HUDEP-2 (cell line): ENCODE data around the gene GALNT6.

Experiments used
- DNase-seq, 76 experiments: peaks; one replicate each; lab custom pipeline; 2025; ENCODE audit not compliant: unreplicated experiment in 76 of 76; lab: John Stamatoyannopoulos, UW

Gene GALNT6

GRCh38 chr12:51406859-51407258 is 15.7 kb upstream of the GALNT6 start:
- no peak for DNase-seq

- no peak for DNase-seq
Measured at GRCh38 chr12:51406290-51406689, 15.1 kb upstream of the GALNT6 start.

- DNase-seq: no peak
Measured at GRCh38 chr12:51405801-51406207, 14.6 kb upstream of the GALNT6 start.

- DNase-seq: no peak
Measured at GRCh38 chr12:51404627-51405026, 13.4 kb upstream of the GALNT6 start.

- no peak for DNase-seq
Measured at GRCh38 chr12:51403681-51404136, 12.5 kb upstream of the GALNT6 start.

- no peak for DNase-seq
Measured at GRCh38 chr12:51403159-51403558, 12.0 kb upstream of the GALNT6 start.

GRCh38 chr12:51401900-51402299 is 10.7 kb upstream of the GALNT6 start:
- no peak for DNase-seq

GRCh38 chr12:51401486-51401885 is 10.3 kb upstream of the GALNT6 start:
- DNase-seq: no peak

GRCh38 chr12:51401020-51401419 is 9.8 kb upstream of the GALNT6 start:
- DNase-seq: no peak

GRCh38 chr12:51399891-51400290 is 8.7 kb upstream of the GALNT6 start:
- no peak for DNase-seq

- DNase-seq: no peak
Measured at GRCh38 chr12:51397670-51398069, 6.5 kb upstream of the GALNT6 start.

GRCh38 chr12:51395283-51396230 is 4.4 kb upstream of the GALNT6 start:
- peak in 74 of 76 experiments; percentile 16 to 92 (median 66) for DNase-seq

- DNase-seq: no peak
Measured at GRCh38 chr12:51393676-51394545, 2.7 kb upstream of the GALNT6 start.

GRCh38 chr12:51392556-51393237 is 1.5 kb upstream of the GALNT6 start:
- no peak for DNase-seq

- DNase-seq: peak in 15 of 76 experiments; percentile 10 to 56 (median 30)
Measured at GRCh38 chr12:51390891-51391282, 319 bp downstream of the GALNT6 start.

- no peak for DNase-seq
Measured at GRCh38 chr12:51390457-51390856, 749 bp downstream of the GALNT6 start.

GRCh38 chr12:51389302-51389999 is 1.8 kb downstream of the GALNT6 start:
- peak in 57 of 76 experiments; percentile 8 to 88 (median 48) for DNase-seq

- no peak for DNase-seq
Measured at GRCh38 chr12:51388846-51389245, 2.4 kb downstream of the GALNT6 start.

GRCh38 chr12:51388069-51388799 is 3.0 kb downstream of the GALNT6 start:
- DNase-seq: peak in 17 of 76 experiments; percentile 3 to 49 (median 21)
